CD4-positive, alpha-beta T cell treated with Interleukin-15 for 1 hour (primary cell): ENCODE results near the gene ARPC2.
A peak's percentile ranks its signal among the peaks of the same experiment; 100 is the strongest.

Experiments
- DNase-seq: peaks from one replicate; pipeline ENCODE4 v3.0.0-alpha.2; 2020

The ARPC2 gene

DNA sequence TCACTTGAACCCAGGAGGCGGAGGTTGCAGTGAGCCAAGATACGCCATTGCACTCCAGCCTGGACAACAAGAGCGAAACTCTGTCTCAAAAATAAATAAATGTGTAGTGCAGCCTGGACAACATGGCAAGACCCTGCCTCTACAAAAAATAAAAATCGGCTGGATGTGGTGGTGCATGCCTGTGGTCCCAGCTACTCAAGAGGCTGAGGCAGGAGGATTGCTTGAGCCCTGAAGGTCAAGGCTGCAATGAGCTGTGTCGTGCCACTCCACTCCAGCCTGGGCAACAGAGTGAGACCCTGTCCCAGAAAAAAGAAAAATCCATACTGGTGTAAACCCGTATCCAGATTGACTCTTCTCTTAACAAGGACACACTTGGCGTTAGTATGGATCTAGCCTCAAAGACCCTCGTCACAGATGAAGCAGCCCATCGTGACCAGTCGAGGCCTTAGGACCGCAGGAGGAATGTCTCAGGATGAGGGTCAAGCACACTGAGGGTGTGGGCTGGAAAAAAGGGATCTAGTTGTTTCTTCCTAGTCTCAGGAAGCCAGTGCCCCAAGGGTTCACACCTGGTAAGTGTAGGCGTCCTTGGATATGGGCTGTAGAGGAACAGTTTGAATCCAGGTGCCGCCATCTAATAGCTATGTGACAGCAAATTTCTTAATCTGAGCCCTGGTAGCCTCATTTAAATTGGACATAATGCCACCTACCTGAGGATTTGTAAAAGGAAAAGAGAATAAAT is 39.8 kb downstream of the ARPC2 start:
- peak; percentile 9 for DNase-seq

DNA sequence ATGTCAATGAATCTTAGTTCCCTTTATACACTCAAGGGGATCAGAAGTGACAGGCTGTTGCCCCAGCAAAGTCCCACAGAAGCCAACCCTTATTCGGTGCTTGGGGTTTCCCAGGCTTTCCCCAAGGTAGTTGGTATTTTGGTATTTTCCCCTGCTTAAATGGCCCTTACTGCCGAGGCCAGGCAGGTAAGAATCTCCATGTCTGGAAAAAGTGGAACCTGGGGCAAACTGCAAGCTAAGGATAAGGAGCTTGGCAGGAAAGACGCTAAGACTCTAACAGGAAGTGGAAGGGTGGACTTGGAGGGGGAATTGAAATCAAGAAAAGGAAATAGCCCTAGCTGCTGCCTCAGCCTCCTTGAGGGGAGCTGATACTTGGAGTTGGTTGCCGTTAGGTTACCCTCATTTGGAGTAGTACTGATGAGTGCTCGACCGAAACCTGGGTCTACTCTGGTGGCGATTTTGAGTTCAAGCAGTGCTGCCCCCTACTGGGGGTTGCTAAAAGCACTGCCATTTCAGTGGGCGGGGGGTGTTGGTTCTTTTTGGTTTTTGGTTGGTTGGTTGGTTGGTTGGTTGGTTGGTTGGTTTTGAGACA is 40.5 kb downstream of the ARPC2 start:
- peak; percentile 74 for DNase-seq

DNA sequence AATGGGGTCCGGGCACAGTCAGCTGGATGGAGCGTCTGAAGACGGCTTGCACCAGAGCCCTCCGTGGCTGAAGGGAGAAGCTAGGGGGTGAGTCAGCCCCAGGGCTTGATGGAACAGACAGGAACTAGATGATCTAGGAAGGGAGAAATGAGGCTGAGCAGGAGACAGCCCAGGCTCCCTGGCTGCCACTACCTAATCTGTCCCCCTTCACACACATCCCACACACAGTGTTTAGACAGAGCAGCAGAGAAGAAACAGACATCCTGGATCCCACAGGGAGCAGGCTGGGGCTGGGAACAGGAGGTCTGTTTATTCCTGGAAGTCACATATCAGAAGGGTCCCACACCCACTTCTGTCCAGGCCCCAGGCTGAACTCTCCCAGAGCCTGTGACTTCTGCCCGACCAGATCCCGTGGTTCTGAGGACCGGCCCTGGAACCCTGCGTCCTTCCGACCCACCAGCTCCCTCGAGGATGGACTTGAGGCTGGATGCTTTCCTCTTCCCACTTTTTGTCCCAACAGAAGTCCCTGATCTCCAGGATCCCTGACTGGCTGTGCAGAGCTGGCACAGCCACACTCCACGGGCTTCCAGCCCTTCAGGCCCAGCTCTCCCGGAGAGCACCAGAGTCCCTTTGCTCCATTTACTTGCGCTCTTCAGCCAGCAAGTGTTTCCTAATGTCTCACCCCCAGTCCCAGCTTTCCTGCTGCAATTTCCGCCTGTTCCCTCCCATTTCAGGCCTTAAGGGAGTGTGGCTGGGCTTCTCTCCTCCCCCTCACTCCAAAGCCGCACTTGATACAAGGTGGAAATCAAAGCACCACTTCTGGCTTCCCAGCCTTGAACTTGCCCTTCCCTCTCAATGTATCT is 42.3 kb downstream of the ARPC2 start:
- DNase-seq = peak; percentile 42

DNA sequence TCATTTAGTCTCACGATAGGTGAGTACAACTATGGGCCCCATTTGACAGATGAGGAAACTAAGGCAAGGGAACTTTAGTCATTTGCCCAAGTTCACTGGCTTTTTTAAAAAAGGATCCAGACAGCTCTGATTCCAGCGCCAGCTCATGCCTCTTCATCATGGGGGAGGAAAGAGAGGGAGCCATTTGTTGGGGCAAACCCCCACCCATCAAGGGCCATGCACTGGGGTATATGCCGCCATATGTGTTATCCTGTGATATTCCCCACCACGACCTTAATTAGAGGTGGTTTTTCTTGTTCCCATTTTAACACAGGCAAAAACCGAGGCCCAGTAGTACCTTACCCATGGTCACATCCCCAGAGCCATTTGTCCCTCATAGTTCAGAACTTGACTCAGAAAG is 43.2 kb downstream of the ARPC2 start:
- peak; percentile 5 for DNase-seq

DNA sequence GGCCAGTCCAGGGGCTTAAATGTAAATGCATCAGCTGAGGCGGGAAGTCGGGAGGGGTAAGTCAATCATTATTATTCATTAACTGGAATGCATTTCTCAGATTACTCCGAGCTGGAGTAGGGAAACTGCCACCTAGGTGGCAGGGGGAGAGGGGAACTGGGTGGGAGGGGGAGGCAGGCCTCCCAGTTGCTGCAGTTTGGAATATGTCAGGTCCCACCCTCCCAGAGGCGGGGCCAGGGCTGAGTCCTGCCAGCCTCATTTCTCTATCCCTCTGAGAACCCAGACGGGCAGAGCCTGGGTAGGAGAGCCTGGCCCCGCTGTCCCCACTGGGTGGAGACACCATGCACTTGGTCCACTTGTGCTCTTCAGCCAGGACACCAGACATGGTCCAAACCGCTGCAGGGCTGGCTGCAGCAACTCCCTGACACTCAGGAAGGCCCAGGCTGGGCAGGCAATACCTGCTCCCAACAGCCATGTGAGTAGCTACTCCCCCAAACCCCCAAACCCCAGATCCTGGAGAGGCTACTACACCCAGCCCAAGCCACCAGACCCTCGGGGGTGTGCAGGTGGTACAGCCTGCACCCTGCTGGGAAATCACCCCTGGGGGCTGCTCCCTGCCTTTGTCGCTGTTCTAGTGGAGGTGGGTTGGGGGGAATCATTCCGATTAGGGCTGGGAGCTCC is 43.9 kb downstream of the ARPC2 start, which contains the start of gene GPBAR1:
Gene GPBAR1, plus strand, starts transcription at position 274 of the 681 bp plus-strand sequence. CDS start 1,710 bp downstream, outside the sequence.
- DNase-seq = peak; percentile 18

DNA sequence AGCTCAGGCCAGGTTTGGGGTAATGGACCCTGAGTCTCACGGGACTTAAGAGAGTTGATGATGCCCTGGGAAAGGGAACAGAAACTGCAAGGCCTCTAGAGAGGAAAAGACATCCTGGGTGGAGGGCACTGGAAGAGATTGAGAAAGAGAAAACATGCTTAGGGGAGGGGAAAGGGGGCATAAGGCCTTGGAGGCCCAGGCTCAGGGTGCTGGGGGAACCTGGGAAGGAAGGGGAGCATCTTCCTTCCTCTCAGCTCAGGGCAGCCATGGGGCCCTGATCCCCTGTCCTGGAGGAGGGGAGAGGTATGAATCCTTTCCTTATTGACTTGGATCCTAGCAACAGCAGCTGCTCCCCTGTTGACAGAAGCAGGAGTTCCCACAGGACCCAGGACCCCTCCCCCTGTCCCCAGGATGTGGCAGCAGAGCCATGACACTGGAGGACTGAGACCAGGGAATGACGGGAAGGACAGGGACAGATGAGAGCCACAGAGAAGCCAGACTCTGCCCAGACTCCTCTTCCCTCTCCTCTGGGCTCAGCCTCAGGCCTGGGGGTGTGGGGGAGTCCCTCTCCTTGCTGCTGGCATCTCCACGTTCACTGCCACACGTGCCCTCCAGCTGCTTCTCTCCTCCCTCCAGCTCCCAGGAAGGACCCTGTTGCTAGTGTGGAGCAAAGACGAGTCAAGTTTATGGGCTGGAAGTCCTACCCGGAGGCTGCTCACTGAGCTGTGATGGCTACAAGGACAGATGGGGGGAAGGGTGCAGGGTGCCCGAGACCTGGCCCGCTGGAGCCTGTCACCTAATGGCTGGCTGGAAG is 44.6 kb downstream of the ARPC2 start:
- peak; percentile 14 for DNase-seq

DNA sequence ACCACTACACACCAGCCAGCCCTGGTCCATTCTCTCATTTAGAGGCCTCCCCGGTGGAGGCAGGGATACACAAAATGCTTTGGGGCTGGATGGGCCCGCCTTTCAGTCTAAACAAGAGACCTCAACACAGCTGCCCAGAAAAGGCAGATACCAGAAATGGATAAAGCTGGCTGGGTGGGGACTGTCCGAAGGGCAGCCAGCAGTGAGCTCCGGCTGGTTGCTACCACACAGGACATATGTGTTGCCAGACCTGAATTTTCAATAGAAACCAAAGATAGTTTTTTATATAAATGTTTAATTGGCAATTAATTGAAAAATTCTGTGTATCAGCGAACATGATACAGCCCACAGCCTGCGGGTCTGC is 45.2 kb downstream of the ARPC2 start:
- DNase-seq = no peak

DNA sequence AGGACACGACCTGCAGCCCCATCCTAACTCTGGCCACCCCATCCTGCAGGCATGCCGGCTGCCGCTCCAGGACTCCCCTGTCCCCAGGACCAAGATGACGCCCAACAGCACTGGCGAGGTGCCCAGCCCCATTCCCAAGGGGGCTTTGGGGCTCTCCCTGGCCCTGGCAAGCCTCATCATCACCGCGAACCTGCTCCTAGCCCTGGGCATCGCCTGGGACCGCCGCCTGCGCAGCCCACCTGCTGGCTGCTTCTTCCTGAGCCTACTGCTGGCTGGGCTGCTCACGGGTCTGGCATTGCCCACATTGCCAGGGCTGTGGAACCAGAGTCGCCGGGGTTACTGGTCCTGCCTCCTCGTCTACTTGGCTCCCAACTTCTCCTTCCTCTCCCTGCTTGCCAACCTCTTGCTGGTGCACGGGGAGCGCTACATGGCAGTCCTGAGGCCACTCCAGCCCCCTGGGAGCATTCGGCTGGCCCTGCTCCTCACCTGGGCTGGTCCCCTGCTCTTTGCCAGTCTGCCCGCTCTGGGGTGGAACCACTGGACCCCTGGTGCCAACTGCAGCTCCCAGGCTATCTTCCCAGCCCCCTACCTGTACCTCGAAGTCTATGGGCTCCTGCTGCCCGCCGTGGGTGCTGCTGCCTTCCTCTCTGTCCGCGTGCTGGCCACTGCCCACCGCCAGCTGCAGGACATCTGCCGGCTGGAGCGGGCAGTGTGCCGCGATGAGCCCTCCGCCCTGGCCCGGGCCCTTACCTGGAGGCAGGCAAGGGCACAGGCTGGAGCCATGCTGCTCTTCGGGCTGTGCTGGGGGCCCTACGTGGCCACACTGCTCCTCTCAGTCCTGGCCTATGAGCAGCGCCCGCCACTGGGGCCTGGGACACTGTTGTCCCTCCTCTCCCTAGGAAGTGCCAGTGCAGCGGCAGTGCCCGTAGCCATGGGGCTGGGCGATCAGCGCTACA is 45.9 kb downstream of the ARPC2 start:
- DNase-seq = peak; percentile 14

DNA sequence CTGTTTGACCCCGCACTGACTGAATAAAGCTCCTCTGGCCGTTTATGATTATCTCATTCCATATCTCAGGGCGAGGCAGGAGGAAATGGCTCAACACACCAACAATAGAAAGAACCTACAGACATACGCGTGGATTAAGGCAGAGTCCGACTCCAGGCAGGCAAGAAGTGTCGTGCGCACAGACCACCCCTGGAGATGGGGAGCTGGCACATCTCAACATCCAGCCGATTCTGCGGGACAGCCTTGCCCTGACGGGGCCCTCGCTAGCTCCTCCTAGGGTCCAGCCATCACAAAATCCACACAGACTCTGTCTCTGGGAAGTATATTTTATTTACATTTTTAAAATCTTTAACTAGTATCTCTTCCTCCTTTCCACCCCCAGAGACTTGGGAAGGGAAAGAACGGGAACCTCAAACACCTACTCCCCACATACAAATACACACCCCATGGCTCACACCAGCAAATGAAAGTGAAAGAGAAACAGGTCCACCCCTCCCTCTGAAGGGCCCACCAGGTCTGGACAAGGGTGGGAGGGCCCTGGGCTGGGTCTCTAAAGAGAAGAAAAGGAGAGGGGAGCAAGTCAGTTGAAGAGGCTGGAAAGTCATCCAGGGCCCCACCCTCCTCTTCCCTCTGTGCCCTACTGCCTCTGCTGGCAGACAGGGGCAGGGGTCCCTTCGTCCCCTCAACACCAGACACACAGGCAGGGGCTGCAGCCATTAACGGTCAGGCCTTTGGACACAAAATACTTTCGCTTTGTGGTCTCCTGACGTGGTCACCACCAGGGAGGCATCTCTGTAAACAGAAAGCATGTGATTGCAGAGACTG is 47.0 kb downstream of the ARPC2 start:
- DNase-seq = peak; percentile 15

DNA sequence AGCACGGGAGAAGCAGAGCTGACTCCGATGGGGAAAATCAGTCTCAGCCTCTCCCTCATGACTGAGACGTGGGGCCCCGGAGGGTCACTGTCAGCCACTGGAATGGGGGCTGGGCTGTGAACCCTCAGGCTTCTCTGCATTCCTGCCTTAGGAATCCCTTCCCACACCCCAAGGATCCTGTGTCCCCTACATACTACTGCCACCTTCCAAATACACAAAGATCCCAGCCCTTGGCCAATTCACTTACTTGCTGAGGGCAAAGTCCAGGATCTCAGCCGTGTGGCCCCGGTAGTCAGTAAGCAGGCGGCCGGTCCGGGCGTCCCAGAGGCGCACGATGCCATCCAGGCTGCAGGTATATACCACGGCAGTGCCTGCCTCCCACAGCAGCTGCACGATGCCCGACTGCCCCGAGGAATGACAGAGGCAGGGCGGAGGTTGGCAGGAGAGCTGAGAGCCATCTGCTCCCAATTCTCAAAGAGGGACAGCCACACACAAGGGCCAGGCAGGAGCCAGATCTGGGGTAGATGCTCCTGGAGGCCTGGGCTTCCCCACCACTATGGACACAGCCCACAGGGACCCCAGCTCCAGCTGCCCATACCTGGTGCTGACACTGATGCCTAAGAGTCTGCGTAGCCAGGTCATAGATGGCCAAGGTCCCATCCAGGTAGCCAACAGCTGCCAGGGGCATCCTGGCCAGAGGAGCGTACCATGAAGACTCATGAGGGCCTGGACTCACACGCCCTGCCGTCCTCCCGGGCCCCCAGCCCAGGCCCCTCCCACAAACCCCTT is 48.0 kb downstream of the ARPC2 start:
- no peak for DNase-seq

DNA sequence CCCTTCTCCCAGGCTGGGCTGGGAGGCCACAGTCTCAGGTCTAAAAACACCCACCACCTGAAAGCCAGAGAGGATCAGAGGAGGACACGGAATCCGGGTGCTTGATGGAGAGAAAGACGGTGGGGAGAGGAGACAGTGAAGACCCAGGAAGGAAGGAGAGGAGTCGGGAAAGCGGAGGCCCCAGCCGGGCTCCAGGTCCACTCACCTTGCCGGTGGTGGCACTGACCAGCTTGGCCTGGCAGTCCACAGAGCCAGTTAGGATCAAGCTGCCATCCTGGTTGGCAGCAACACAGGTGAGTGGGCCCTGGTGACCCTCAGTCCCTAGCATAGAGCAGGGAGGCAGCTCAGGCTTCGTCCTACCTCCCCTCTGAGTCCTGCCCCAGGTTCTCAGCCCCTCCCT is 48.6 kb downstream of the ARPC2 start:
- DNase-seq = no peak

DNA sequence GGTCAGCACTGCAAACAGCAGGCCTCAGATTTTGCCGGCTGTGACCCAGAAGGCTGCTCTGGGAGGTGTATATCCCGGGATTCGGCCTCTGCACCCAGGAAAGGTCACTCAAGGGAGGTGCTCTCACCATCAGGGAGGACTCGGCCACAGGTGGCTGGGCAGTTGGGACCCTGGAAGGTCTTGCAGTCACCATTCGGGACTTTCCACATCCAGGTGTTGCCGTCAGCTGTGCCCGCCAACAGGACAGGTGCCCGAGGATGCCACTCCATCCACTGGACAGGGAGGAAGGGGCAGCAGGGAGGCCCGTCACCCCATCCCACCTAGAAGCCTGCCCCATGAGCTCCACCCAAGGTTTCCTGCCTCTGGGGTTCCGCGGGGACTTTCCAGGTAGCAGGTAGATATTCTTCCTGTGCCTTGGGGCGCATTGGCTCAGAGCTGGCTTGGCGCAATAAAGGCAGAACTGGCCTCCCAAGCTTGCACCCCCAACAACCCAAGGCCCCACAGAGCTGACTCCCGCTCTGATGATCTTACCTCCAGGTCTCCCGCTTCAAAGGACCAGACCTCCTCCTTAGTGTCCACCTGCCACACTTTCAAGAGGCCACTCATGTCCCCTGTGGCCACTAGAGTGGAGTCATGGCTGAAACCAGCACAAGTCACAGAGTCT is 49.5 kb downstream of the ARPC2 start:
- no peak for DNase-seq

DNA sequence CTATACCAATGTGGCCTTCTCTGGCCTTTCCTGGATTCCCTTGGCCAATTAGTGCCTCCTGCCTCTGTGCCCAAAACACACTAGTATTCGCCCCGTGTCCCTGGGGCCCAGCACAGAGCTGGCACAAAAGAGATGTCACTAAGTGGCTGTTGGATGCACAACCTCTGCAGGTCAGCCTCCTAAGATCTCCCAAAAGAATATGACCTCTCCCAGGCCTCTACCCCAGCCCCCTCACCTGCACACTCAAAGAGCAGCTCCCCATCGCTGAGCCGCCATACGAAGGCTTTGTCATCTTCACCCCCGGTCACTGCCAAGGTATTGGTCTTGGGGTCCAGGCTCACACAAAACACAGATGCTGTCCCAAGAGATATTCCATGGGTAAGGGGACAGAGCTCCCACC is 50.3 kb downstream of the ARPC2 start:
- no peak for DNase-seq

DNA sequence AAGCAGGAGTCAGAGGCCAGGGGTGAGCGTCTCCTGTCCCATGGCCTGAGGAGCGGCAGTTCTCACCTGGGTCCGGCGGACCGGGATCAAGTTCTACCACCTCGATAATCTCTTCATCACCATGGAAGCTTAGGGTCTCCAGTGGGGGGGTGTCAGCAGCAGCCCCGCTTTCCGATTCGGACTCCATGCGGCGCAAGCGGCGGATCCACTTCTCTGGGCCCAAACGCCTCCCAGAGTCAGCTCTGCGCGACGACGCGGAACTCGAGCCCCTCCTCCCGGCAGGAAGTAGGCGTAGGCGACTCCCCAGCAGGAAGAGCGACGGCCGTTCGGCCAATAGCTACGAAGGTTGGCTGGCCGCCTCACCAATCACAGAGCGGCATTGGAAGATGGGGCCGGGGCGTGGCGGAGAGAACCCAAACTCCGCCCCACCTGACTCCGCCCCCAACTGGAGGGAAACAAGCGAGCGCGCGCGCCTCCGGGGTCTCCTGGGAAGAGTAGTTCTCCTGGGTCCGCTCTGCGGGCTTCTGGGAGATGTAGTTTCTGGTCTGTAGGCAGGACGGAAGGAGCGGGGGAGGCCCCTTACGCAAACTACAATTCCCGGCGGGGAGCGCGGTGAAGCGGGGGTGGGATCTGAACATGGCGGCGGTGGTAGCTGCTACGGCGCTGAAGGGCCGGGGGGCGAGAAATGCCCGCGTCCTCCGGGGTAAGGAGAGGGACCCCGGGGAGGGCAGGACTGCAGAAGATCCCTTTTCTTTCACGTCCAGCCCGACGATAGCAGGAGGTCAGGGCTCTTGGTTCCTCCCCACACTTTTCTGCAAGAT is 53.1 kb downstream of the ARPC2 start, which contains the start of the genes AAMP and PNKD:
Gene AAMP, minus strand, starts transcription at position 238 of the 821 bp plus-strand sequence. Its CDS starts 51 bp downstream, at position 187.
Gene PNKD, plus strand, starts transcription at position 620 of the 821 bp plus-strand sequence. Its CDS starts 17 bp downstream, at position 637.
- peak; percentile 100 for DNase-seq

DNA sequence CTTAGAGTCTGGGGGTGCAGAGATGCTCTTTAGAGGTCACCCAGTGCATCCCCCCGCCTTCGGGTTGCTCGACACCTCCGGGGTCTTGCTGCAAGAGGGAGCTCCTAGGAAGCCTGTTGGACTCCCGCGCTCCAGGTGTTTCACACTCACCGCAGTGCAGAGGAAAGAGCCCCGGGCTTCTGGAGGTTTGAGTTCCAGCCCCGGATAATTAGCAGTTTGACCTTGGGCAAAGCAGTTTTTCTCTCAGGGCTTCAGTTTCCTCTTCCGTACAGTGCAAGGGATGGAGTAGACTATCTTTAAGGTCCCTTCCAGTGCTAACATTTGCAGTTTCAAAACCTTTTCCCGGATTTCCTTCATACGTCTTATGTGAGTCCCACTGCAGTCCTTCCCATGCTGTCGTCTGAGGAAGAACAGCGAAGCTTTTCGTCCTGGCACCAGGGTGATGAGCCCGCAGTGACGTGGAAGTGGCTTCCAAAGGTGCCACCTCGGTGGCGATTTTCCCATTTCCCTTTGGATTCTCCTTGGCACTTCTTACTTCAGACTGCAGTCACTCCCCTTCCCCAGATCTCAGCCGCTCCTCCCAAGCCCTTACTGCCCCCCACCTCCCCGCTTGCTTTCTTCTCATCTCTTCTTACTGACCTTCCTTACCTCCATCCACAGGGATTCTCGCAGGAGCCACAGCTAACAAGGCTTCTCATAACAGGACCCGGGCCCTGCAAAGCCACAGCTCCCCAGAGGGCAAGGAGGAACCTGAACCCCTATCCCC is 53.9 kb downstream of the ARPC2 start:
- DNase-seq = no peak

DNA sequence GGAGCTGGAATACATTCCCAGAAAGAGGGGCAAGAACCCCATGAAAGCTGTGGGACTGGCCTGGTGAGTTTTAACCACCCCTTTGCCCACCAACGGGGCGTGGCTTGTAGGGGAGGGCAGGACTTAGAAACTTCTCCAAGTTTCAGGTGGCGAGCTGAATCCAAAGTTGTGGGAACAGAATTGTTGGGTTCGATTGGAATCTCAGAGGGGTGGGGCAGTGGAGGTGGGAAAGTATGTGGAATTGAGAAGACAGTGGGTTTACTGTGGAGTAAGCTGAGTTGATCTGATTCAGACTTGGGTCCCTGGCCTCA is 54.5 kb downstream of the ARPC2 start:
- DNase-seq = no peak
